ENCODE measurements around the gene PYCR2.
"Not testable (repeated sequence)": the region's sequence is repeated elsewhere in the genome, so short reads cannot be mapped to it uniquely, and the experiment has no call there.

PYCR2 gene

DNA sequence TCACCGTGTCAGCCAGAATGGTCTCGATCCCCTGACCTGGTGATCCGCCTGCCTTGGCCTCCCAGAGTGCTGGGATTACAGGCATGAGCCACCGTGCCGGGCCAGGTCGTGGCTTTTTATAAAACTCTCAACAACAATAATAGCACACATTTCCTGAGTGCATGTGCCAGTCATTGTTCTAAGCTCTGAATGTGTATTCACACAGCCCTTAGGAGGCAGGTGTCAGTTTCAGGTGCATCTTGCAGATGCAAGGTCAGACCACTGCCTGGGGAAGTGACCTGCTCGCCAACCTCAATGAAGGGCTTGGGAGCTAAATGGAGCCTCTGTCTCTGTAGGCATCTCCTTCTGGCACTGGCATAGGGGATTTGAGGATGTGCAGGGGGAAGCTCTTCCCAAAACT is 18.5 kb upstream of the PYCR2 start:
- DNase-seq (ENCODE audit: low read depth): no peak

DNA sequence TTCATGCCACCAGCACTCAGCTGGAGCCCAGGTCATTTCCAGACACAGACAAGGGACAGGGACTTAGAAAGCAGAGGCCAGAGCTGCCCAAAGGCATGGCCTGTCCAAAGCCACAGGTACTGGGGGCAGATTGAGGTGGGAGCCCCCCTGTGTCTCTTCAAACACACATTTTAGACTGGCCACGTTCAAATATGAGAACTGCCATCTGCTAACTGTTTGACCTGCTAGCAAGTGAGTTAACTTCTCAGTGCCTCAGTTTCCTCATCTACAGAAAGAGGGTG is 17.8 kb upstream of the PYCR2 start:
- no peak for DNase-seq (ENCODE audit: low read depth)

- DNase-seq (ENCODE audit: low read depth): no peak
Measured at GRCh38 chr1:225941187-225941941, 17.3 kb upstream of the PYCR2 start, which contains the start of gene LEFTY2. Gene LEFTY2, minus strand, starts transcription at chr1:225941220. Its CDS starts 80 bp downstream, at chr1:225941140.

- DNase-seq (ENCODE audit: low read depth): no peak
Measured at GRCh38 chr1:225940385-225941151, 16.5 kb upstream of the PYCR2 start.

DNA sequence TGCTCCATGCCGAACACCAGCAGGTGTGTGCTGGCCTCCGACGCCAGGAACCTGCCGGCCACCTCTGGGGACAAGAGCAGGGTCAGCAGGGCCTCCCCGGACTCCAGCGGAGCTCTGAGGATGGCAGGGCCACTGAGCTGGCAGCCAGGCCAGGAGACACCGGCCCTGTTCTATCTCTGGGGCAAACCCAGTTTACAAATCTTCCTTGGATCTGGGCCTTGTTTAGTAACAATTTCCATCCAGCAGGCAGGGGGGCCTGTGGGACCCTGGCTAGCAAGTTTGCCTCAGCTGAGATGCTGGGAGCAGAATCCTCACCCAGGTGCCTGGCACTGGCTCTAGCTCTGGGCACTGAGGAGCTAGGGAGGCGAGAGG is 15.9 kb upstream of the PYCR2 start:
- DNase-seq (ENCODE audit: low read depth): not testable (repeated sequence)

DNA sequence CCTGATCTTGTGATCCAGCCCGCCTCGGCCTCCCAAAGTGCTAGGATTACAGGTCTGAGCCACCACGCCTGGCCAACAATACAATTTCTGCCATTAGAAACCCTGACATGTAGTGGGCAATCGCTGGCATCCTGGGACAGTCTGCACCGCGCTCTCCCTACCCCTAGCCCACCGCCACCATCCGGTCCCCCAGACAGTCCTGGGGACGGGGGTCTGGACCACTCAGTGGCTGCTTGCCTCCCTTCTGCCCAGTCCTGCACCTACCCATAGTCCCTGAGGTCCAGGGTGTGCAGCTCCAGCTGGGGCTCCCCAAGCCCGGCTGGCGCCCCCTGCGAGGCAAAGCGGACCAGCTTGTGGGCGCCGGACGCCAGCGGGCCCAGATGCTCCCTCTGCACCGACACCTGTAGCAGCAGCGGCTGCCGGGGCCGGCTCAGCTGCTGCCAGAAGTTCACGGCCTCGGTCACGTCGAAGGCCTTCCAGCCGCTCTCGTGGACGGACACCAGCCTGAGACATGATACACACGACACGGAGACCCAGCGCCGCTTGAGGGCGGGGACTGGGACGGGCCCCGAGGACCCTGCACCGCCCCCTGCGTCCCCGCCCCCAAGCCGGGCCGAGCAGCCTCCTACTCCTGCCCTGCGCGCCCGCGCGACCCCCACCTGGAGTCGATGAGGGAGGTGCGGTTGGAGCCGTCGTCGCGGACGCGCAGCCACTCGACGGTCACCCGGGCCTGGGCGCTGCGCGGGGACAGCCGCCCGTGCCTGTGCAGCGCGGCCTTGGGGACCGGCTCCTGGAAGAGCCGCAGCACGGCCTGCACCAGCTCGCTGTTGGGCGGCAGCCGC is 15.3 kb upstream of the PYCR2 start:
- DNase-seq (ENCODE audit: low read depth): not testable (repeated sequence)

- no peak for DNase-seq (ENCODE audit: low read depth)
Measured at GRCh38 chr1:225937048-225937968, 13.3 kb upstream of the PYCR2 start.

DNA sequence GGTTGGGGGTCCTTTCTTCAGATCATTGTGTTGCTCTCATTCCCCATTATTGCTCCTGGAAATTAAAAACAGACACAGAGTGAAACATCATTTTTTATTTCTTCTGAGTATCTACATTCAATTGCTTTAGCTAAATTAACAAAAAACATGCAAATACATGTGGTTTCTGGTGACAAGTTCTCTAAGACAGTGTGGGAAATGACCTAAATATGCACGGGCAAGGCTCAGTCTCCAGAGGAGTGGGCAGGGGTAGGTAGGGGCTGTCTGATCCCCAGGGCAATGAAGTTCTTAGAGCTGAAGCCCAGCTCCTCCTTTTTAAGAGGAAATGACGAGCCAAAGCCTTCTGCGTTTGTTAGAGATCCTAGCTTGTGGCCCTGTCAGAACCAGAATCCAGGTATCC is 12.5 kb upstream of the PYCR2 start:
- DNase-seq (ENCODE audit: low read depth): no peak

DNA sequence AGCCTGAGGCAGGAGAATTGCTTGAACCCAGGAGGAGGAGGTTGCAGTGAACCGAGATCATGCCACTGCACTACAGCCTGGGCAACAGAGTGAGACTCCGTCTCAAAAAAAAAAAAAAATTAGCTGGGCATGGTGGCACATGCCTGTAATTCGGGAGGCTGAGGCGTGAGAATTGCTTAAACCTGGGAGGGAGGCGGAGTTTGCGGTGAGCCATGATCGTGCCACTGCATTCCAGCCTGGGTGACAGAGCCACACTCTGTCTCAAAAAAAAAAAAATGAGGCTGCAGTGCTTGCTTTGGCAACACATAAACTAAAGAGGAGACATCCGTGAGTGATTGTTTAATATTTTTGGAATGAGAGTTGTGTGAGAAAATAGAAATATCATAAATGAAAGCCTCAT is 12.0 kb upstream of the PYCR2 start:
- DNase-seq (ENCODE audit: low read depth): not testable (repeated sequence)

GRCh38 chr1:225934711-225935110 is 10.7 kb upstream of the PYCR2 start:
- DNase-seq (ENCODE audit: low read depth): no peak

DNA sequence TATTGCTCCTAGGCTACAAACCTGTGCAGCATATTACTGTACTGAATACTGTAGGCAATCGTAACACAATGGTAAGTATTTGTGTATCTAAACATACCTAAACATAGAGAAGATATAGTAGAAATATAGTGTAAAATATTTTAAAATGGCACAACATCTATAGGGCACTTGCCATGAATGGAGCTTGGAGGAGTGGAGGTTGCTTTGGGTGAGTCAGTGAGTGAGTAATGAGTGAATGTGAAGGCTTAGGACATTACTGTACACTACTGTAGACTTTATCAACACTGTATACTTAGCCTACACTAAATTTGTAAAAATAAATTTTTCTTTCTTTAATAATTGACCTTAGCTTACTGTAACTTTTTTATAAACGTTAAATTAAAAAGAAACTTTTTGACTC is 9.0 kb upstream of the PYCR2 start:
- DNase-seq (ENCODE audit: low read depth): no peak

DNA sequence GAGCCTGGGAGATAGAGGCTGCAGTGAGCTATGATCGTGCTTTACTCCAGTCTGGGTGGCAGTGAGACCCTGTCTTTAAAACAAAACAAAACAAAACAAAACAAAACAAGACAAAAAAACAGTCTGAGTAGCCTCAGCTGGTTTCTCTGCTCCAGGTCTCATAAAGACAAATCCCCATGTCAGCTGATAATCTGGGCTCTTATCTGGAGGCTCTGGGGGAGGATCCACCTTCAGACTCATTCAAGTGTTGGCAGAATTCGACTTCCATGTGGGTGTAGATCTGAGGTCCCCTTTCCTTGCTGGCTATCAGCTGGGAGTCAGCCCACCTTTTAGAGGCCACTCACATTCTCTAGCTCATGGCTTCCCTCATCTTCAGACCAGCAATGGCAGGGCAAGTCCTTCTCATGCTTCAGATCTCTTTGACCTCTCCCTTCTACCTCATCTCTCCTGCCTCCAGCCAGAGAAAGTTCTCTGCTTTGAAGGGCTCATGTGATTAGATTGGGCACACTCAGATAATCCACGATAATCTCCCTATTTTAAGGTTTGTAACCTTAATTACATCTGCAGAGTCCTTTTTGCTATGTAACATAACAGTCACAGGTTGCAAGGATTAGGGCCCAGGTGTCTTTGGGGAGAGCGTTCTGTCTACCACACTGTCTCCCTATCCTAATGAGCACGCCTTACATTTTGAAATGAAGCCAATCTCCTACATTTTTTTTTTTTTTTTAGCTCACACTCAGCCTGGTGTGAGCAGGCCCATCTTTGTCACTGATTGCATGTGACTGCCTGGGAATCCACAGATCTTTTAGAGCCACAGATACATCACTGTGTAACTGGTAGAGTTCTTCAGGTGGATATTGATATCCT is 7.5 kb upstream of the PYCR2 start:
- DNase-seq (ENCODE audit: low read depth): no peak

GRCh38 chr1:225930566-225930965 is 6.5 kb upstream of the PYCR2 start:
- no peak for DNase-seq (ENCODE audit: low read depth)

DNA sequence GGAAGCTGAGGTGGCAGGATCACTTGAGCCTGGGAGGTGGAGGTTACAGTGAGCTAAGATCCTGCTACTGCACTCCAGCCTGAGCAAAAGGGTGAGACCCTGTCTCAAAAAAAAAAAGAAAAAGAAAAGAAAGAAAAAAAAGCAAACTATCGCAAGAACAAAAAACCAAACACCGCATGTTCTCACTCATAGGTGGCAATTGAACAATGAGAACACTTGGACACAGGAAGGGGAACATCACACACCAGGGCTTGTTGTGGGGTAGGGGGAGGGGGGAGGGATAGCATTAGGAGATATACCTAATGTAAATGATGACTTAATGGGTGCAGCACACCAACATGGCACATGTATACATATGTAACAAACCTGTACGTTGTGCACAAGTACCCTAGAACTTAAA is 5.4 kb upstream of the PYCR2 start:
- not testable (repeated sequence) for DNase-seq (ENCODE audit: low read depth)

GRCh38 chr1:225928186-225929175 is 4.4 kb upstream of the PYCR2 start:
- DNase-seq (ENCODE audit: low read depth): no peak

GRCh38 chr1:225926551-225927113 is 2.6 kb upstream of the PYCR2 start:
- no peak for DNase-seq (ENCODE audit: low read depth)

GRCh38 chr1:225923381-225923691 is 714 bp downstream of the PYCR2 start:
- DNase-seq (ENCODE audit: low read depth): no peak

GRCh38 chr1:225921734-225922709 is 2.0 kb downstream of the PYCR2 start:
- DNase-seq (ENCODE audit: low read depth): no peak

All from activated T-helper 9 cell treated with anti-CD3 and anti-CD28 coated beads, Interleukin-2, amount 50 U/mL, for 16 hours (primary cell).